Measurements from ENCODE around the gene CFAP20DC. TPM values are rescaled to one million over a fixed set of nuclear protein-coding genes. Genes with fewer than 3 reads are reported as not detected.

Gene CFAP20DC
- polyA plus RNA-seq, 2 of the 4 experiments (the other 2 are of a cell fraction), result 2.5 to 6.0 TPM

- TF ChIP-seq, protein P1, sequence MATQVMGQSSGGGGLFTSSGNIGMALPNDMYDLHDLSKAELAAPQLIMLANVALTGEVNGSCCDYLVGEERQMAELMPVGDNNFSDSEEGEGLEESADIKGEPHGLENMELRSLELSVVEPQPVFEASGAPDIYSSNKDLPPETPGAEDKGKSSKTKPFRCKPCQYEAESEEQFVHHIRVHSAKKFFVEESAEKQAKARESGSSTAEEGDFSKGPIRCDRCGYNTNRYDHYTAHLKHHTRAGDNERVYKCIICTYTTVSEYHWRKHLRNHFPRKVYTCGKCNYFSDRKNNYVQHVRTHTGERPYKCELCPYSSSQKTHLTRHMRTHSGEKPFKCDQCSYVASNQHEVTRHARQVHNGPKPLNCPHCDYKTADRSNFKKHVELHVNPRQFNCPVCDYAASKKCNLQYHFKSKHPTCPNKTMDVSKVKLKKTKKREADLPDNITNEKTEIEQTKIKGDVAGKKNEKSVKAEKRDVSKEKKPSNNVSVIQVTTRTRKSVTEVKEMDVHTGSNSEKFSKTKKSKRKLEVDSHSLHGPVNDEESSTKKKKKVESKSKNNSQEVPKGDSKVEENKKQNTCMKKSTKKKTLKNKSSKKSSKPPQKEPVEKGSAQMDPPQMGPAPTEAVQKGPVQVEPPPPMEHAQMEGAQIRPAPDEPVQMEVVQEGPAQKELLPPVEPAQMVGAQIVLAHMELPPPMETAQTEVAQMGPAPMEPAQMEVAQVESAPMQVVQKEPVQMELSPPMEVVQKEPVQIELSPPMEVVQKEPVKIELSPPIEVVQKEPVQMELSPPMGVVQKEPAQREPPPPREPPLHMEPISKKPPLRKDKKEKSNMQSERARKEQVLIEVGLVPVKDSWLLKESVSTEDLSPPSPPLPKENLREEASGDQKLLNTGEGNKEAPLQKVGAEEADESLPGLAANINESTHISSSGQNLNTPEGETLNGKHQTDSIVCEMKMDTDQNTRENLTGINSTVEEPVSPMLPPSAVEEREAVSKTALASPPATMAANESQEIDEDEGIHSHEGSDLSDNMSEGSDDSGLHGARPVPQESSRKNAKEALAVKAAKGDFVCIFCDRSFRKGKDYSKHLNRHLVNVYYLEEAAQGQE (IDR thresholded peaks at IDR 0.05), result no peak
- TF ChIP-seq RAD21 (conservative IDR thresholded peaks at IDR 0.05 in 1 of 2, IDR thresholded peaks at IDR 0.05 in 1 of 2) (no peak), FOSL2 (IDR thresholded peaks at IDR 0.05) (no peak), FOSL2 (CRISPR knock-in tag; IDR thresholded peaks at IDR 0.05) (peak; percentile 78), ZSCAN20 (CRISPR knock-in tag; IDR thresholded peaks at IDR 0.05) (no peak), EHMT2 (IDR thresholded peaks at IDR 0.05; ENCODE audit: low read depth) (no peak), PHF8 (IDR thresholded peaks at IDR 0.05; ENCODE audit: borderline replicate concordance, low read depth) (no peak), CBX2 (IDR thresholded peaks at IDR 0.05; ENCODE audit: borderline replicate concordance, low read depth) (no peak), TP53 (CRISPR knock-in tag; IDR thresholded peaks at IDR 0.05) (no peak), SREBF2 (IDR thresholded peaks at IDR 0.05) (no peak), HEYL (CRISPR knock-in tag; IDR thresholded peaks at IDR 0.05) (no peak), FOXS1 (CRISPR knock-in tag; IDR thresholded peaks at IDR 0.05) (no peak), FOSB (CRISPR knock-in tag; IDR thresholded peaks at IDR 0.05) (no peak), HOXA7 (CRISPR knock-in tag; IDR thresholded peaks at IDR 0.05) (no peak), MAZ (IDR thresholded peaks at IDR 0.05; ENCODE audit: borderline replicate concordance, low read depth, low read length) (no peak), ZFP36 (IDR thresholded peaks at IDR 0.05; ENCODE audit: borderline replicate concordance, partially characterized antibody) (no peak), KDM5A (IDR thresholded peaks at IDR 0.05) (no peak), NPAS2 (CRISPR knock-in tag; IDR thresholded peaks at IDR 0.05; ENCODE audit: borderline replicate concordance) (no peak), HMGXB4 (CRISPR knock-in tag; IDR thresholded peaks at IDR 0.05; ENCODE audit: borderline replicate concordance) (no peak), POLR2AphosphoS2 (conservative IDR thresholded peaks at IDR 0.05; ENCODE audit: low read length) (no peak), CHD4 (IDR thresholded peaks at IDR 0.05; ENCODE audit: borderline replicate concordance) (no peak), ZNF302 (CRISPR knock-in tag; IDR thresholded peaks at IDR 0.05) (no peak), TFCP2L1 (CRISPR knock-in tag; IDR thresholded peaks at IDR 0.05) (no peak), CEBPB (IDR thresholded peaks at IDR 0.05) (no peak), NR3C1 (IDR thresholded peaks at IDR 0.05) (no peak), ELK1 (IDR thresholded peaks at IDR 0.05; ENCODE audit: low read depth, low read length) (no peak), NFE2L2 (conservative IDR thresholded peaks at IDR 0.05; ENCODE audit: low read length) (peak; percentile 34; the same call in 1 of the 2 replicates), MYC (IDR thresholded peaks at IDR 0.05; ENCODE audit: borderline replicate concordance, low read length) (no peak), RFX5 (IDR thresholded peaks at IDR 0.05) (no peak), EP300 (IDR thresholded peaks at IDR 0.05) (no peak), RNF2 (IDR thresholded peaks at IDR 0.05; ENCODE audit: borderline replicate concordance, low read depth) (no peak)
- TF ChIP-seq, protein P2, sequence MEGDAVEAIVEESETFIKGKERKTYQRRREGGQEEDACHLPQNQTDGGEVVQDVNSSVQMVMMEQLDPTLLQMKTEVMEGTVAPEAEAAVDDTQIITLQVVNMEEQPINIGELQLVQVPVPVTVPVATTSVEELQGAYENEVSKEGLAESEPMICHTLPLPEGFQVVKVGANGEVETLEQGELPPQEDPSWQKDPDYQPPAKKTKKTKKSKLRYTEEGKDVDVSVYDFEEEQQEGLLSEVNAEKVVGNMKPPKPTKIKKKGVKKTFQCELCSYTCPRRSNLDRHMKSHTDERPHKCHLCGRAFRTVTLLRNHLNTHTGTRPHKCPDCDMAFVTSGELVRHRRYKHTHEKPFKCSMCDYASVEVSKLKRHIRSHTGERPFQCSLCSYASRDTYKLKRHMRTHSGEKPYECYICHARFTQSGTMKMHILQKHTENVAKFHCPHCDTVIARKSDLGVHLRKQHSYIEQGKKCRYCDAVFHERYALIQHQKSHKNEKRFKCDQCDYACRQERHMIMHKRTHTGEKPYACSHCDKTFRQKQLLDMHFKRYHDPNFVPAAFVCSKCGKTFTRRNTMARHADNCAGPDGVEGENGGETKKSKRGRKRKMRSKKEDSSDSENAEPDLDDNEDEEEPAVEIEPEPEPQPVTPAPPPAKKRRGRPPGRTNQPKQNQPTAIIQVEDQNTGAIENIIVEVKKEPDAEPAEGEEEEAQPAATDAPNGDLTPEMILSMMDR (IDR thresholded peaks at IDR 0.05), result no peak
- TF ChIP-seq, protein P3, sequence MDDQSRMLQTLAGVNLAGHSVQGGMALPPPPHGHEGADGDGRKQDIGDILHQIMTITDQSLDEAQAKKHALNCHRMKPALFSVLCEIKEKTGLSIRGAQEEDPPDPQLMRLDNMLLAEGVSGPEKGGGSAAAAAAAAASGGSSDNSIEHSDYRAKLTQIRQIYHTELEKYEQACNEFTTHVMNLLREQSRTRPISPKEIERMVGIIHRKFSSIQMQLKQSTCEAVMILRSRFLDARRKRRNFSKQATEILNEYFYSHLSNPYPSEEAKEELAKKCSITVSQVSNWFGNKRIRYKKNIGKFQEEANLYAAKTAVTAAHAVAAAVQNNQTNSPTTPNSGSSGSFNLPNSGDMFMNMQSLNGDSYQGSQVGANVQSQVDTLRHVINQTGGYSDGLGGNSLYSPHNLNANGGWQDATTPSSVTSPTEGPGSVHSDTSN (IDR thresholded peaks at IDR 0.05), result no peak
- TF ChIP-seq, protein P4, sequence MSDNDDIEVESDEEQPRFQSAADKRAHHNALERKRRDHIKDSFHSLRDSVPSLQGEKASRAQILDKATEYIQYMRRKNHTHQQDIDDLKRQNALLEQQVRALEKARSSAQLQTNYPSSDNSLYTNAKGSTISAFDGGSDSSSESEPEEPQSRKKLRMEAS (IDR thresholded peaks at IDR 0.05), result peak; percentile 53
These were observed 51.2 kb downstream of the CFAP20DC start (continued) for GRCh38 chr3:58998476-58999117.

Data from A549 (cell line).